Neural cell (in vitro differentiated cells): ENCODE measurements around the gene AZU1. TPM values are rescaled to one million over a fixed set of nuclear protein-coding genes. Genes with fewer than 3 reads are reported as not detected.

Experiments
- H2AFZ ChIP-seq: fragments of 200-600, 300-800 bp; sonication (generic), shearing (Covaris generic); 2 replicates; pipeline ENCODE4 v1.6.0; 2014; ENCODE audit warnings: low read depth, mild to moderate bottlenecking, antibody characterized with exemption, low read length, moderate library complexity
- H3F3A ChIP-seq: fragments of 200-600 bp; shearing (Covaris generic); 2 replicates; pipeline ENCODE4 v1.6.1; 2016; ENCODE audit warnings: mild to moderate bottlenecking, moderate library complexity, mixed read lengths, antibody characterized with exemption, low read length; ENCODE audit not compliant: insufficient read depth, poor library complexity, severe bottlenecking
- H3K27ac ChIP-seq: fragments of 200-600, 300-800 bp; sonication (generic), shearing (Covaris generic); 2 replicates; pipeline ENCODE4 v1.5.1; 2014; ENCODE audit warnings: mild to moderate bottlenecking, low read length, moderate library complexity
- H3K27me3 ChIP-seq: fragments of 300-800, 200-600 bp; sonication (generic), shearing (Covaris generic); 2 replicates; pipeline ENCODE4 v1.6.0; 2014; ENCODE audit warnings: mild to moderate bottlenecking, low read depth, low read length, moderate library complexity; ENCODE audit not compliant: insufficient read depth
- H3K36me3 ChIP-seq: fragments of 300-800, 200-600 bp; sonication (generic), shearing (Covaris generic); 2 replicates; pipeline ENCODE4 v1.5.1; 2014; ENCODE audit warnings: mild to moderate bottlenecking, antibody characterized with exemption, low read length, moderate library complexity; ENCODE audit not compliant: insufficient read depth
- H3K4me2 ChIP-seq: fragments of 300-800, 200-600 bp; sonication (generic), shearing (Covaris generic); 2 replicates; pipeline ENCODE4 v1.6.0; 2014; ENCODE audit warnings: mild to moderate bottlenecking, low read length
- H3K4me3 ChIP-seq: fragments of 300-800, 200-600 bp; sonication (generic), shearing (Covaris generic); 2 replicates; pipeline ENCODE4 v1.5.1; 2014; ENCODE audit warnings: mild to moderate bottlenecking, low read length, moderate library complexity
- H3K79me2 ChIP-seq: fragments of 200-600 bp; shearing (Covaris generic); replicated peaks from 2 replicates; pipeline ENCODE4 v1.6.0; 2014; ENCODE audit warnings: mild to moderate bottlenecking, low read length, moderate library complexity; ENCODE audit not compliant: insufficient read depth
- H3K9ac ChIP-seq: fragments of 300-800, 200-600 bp; sonication (generic), shearing (Covaris generic); 2 replicates; pipeline ENCODE4 v1.6.1; 2016; ENCODE audit warnings: mild to moderate bottlenecking, low read length, mixed read lengths
- H3K9me2 ChIP-seq: fragments of 200-600 bp; shearing (Covaris generic); 2 replicates; pipeline ENCODE4 v1.6.1; 2016; ENCODE audit warnings: mild to moderate bottlenecking, low read length, mixed read lengths; ENCODE audit not compliant: insufficient read depth
- H3K9me3 ChIP-seq: fragments of 200-600, 300-800 bp; sonication (generic), shearing (Covaris generic); 2 replicates; pipeline ENCODE4 v1.6.1; 2016; ENCODE audit warnings: mild to moderate bottlenecking, mixed run types, low read length, moderate library complexity, mixed read lengths
- H4K20me1 ChIP-seq: fragments of 200-600 bp; shearing (Covaris generic); 2 replicates; pipeline ENCODE4 v1.6.1; 2016; ENCODE audit warnings: mild to moderate bottlenecking, mixed run types; ENCODE audit not compliant: insufficient read depth
- CTCF ChIP-seq: fragments of 450-650 bp; IDR thresholded peaks from 2 replicates; pipeline ENCODE4 v1.5.1; 2014; ENCODE audit warnings: antibody characterized with exemption, mild to moderate bottlenecking, moderate library complexity; ENCODE audit not compliant: poor library complexity, severe bottlenecking
- EP300 ChIP-seq: fragments of 450-650 bp; conservative IDR thresholded peaks from 2 replicates; pipeline ENCODE4 v1.6.1; 2014; ENCODE audit warnings: antibody characterized with exemption, mild to moderate bottlenecking, moderate library complexity; ENCODE audit not compliant: poor library complexity, severe bottlenecking
- EZH2 ChIP-seq: fragments of 200-600, 300-800 bp; shearing (Covaris generic), sonication (generic); IDR thresholded peaks from 2 replicates; pipeline ENCODE4 v1.6.1; 2014; ENCODE audit warnings: antibody characterized with exemption, low read length, borderline replicate concordance, mild to moderate bottlenecking; ENCODE audit not compliant: insufficient read depth, poor library complexity, severe bottlenecking
- MXI1 ChIP-seq: fragments of 450-650 bp; conservative IDR thresholded peaks from 2 replicates; pipeline ENCODE4 v1.6.1; 2014; ENCODE audit warnings: antibody characterized with exemption, mild to moderate bottlenecking; ENCODE audit not compliant: poor library complexity, severe bottlenecking
- POLR2AphosphoS5 ChIP-seq: IDR thresholded peaks from 2 replicates; pipeline ENCODE4 v1.6.1; 2012
- RAD21 ChIP-seq: fragments of 450-650 bp; conservative IDR thresholded peaks from 2 replicates; pipeline ENCODE4 v1.6.1; 2014; ENCODE audit warnings: antibody characterized with exemption, mild to moderate bottlenecking, moderate library complexity
- REST ChIP-seq: IDR thresholded peaks from 2 replicates; pipeline ENCODE4 v1.6.1; 2012; ENCODE audit warnings: borderline replicate concordance
- SMC3 ChIP-seq: fragments of 450-650 bp; conservative IDR thresholded peaks from 2 replicates; pipeline ENCODE4 v1.6.1; 2014; ENCODE audit warnings: antibody characterized with exemption, mild to moderate bottlenecking, moderate library complexity; ENCODE audit not compliant: poor library complexity
- TAF1 ChIP-seq: IDR thresholded peaks from 2 replicates; pipeline ENCODE4 v1.6.1; 2012; ENCODE audit warnings: low read depth
- polyA plus RNA-seq: library from polyadenylated mRNA; depleted of rRNA; stranded (reverse); fragments of >200 nt; gene quantifications from 2 replicates; pipeline ENCODE4 v1.2.3, GENCODE V29; 2014

AZU1 gene
- polyA plus RNA-seq, 1 donor from 2014 or later: 1.1 TPM

GRCh38 chr19:872266-872951 lies 44.8 kb downstream of the AZU1 start:
- no peaks in the 10 kb centered on the region for H3K36me3 ChIP-seq
- H3K9me3 ChIP-seq: no peaks in the 10 kb centered on the region
- TF ChIP-seq EP300: no peak
- H4K20me1 ChIP-seq: no peaks in the 10 kb centered on the region
- H3K9ac ChIP-seq: no peak overlapping the region
- no peak overlapping the region for H3K27ac ChIP-seq
- H3K4me3 ChIP-seq: no peak overlapping the region
- no peak overlapping the region for H3K4me2 ChIP-seq
- no peaks in the 10 kb centered on the region for H3F3A ChIP-seq
- no peaks in the 10 kb centered on the region for H3K79me2 ChIP-seq
- no peak overlapping the region for H2AFZ ChIP-seq
- H3K9me2 ChIP-seq: no peaks in the 10 kb centered on the region
- H3K27me3 ChIP-seq: no peaks in the 10 kb centered on the region

- Histone ChIP-seq H3K9ac (no peak overlapping the region), H2AFZ (no peak overlapping the region), H3K79me2 (no peaks in the 10 kb centered on the region), H4K20me1 (no peaks in the 10 kb centered on the region), H3K4me2 (no peak overlapping the region), H3K36me3 (no peaks in the 10 kb centered on the region), H3K27me3 (no peaks in the 10 kb centered on the region), H3K27ac (no peak overlapping the region), H3K4me3 (no peak overlapping the region), H3K9me2 (no peaks in the 10 kb centered on the region), H3F3A (no peaks in the 10 kb centered on the region), H3K9me3 (no peaks in the 10 kb centered on the region)
- no peak for TF ChIP-seq EZH2
- TF ChIP-seq RAD21: no peak
- TF ChIP-seq POLR2AphosphoS5: no peak
- no peak for TF ChIP-seq CTCF
- TF ChIP-seq TAF1: no peak
- TF ChIP-seq REST: no peak
- no peak for TF ChIP-seq SMC3
- TF ChIP-seq MXI1: no peak
- no peak for TF ChIP-seq EP300
These were observed 45.4 kb downstream of the AZU1 start for GRCh38 chr19:873084-873483.
